ENCODE results near the gene CYFIP2.

DNA sequence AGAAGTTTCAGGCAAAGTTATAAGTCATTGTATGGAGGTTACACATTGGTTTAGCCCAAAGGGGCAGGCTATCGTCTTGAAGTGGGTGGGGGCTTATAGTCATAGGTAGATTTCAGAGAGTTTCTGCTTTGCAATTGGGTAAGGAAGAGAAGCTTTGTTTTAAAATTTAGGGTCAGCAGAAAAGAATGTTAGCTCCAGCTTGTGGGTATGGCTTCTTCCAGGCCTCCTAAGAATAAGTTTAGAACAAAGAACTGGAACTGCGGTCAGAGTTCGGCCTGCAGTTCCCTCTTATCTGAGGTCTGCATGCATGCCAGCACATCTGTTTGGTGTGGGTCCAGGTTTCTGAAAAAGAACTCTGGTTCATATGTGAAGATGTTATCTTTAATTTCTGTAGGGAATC lies 96.1 kb downstream of the CYFIP2 start:
- TF ChIP-seq, protein P1, sequence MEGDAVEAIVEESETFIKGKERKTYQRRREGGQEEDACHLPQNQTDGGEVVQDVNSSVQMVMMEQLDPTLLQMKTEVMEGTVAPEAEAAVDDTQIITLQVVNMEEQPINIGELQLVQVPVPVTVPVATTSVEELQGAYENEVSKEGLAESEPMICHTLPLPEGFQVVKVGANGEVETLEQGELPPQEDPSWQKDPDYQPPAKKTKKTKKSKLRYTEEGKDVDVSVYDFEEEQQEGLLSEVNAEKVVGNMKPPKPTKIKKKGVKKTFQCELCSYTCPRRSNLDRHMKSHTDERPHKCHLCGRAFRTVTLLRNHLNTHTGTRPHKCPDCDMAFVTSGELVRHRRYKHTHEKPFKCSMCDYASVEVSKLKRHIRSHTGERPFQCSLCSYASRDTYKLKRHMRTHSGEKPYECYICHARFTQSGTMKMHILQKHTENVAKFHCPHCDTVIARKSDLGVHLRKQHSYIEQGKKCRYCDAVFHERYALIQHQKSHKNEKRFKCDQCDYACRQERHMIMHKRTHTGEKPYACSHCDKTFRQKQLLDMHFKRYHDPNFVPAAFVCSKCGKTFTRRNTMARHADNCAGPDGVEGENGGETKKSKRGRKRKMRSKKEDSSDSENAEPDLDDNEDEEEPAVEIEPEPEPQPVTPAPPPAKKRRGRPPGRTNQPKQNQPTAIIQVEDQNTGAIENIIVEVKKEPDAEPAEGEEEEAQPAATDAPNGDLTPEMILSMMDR (IDR thresholded peaks at IDR 0.05) = no peak
- no peak for TF ChIP-seq POLR2A (IDR thresholded peaks at IDR 0.05)

Data from adrenal gland (tissue), 5 donors.